KOPT-K1 (cell line): ENCODE measurements around the gene CHMP6.

ENCODE experiments used
- H3K27ac ChIP-seq: fragments of 200-600 bp; sonication (generic); 2 replicates; pipeline ENCODE4 v1.5.1; 2016; ENCODE audit warnings: antibody characterized with exemption, mild to moderate bottlenecking, low read depth, low read length; ENCODE audit not compliant: poor library complexity, severe bottlenecking
- H3K36me3 ChIP-seq: fragments of 200-600 bp; sonication (generic); 2 replicates; pipeline ENCODE4 v1.5.1; 2017; ENCODE audit warnings: antibody characterized with exemption, mild to moderate bottlenecking, low read length, moderate library complexity; ENCODE audit not compliant: insufficient read depth
- H3K9me3 ChIP-seq: fragments of 200-600 bp; sonication (generic); 2 replicates; pipeline ENCODE4 v1.5.1; 2017; ENCODE audit warnings: antibody characterized with exemption, low read length, mild to moderate bottlenecking; ENCODE audit not compliant: insufficient read depth, poor library complexity, severe bottlenecking

Gene CHMP6

DNA sequence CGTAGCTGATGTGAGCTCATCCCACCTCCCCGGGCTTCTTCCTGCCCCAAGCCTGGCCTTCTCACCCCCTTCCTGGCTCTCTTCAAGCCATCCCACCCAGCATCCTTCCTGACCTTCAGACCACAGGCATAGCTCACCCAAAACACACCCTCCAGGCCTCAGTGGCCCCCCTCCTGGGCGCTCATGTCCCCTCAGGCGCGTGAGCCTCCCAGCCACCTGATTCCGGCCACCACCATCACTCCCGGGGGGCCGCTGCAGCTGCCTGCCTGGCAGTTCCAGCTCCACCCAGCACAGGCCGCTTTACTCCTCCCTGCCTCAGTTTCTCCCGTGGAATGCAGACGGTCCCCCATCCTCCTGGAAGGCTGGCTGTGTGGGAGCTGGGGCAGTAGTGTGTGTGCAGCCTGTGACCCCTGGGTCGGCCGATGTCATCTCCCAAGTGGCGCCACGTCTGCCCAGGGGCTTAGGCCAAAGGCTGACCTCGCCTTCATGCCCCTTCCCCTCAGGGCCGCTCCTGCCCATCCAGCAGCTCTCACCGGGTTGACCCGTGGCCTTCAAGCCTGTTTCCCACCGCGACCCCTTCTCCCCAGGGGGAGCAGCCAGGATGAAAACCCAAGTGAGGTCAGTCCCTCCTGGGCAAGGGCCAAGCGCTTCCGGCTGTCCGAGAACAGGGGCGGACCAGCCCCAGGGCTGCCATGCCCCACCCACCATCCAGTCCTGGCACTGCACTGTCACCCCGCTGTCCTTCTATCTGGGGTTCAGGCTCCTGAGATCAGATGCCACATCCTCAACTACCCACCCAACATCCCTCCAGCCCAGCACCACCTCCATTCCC, 11.9 kb upstream of the CHMP6 start:
- no peaks in the 10 kb centered on the region for H3K36me3 ChIP-seq
- H3K27ac ChIP-seq = no peak overlapping the region

DNA sequence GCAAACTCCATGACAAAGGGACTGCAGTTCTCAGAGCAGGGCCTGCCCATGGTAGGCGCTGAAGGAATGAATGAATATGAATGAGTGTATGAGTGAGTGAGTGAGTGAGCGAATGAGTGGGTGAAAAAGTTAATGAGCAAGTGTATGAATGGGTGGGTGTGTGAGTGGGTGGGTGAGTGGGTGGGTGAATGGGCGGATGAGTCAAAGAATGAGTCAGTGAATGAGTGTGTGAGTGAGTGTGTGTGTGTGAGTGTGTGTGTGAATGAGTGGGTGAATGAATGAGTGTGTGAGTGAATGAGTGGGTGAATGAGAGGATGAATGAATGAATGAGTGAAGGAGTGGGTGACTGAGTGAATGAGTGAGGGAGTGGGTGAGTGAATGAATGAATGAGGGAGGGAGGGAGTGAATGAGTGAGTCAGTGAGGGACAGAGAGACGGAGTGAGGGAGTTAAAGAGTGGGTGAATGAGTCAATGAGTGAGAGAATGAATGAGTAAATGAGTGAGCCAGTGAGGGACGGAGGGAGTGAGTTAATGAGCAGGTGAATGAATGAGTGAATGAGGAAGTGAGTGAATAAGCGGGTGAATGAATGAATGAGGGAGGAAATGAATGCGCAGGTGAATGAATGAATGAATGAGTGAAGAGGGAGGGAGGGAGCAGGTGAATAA, 11.1 kb upstream of the CHMP6 start:
- Histone ChIP-seq H3K9me3 (no peaks in the 10 kb centered on the region), H3K36me3 (no peaks in the 10 kb centered on the region), H3K27ac (no peak overlapping the region)

More for the DNA sequence above, 11.9 kb upstream of the CHMP6 start:
- no peaks in the 10 kb centered on the region for H3K9me3 ChIP-seq

- Histone ChIP-seq H3K27ac (no peak overlapping the region), H3K9me3 (no peaks in the 10 kb centered on the region), H3K36me3 (no peaks in the 10 kb centered on the region)
These were observed 10.4 kb upstream of the CHMP6 start for GRCh38 chr17:80981062-80981902.

DNA sequence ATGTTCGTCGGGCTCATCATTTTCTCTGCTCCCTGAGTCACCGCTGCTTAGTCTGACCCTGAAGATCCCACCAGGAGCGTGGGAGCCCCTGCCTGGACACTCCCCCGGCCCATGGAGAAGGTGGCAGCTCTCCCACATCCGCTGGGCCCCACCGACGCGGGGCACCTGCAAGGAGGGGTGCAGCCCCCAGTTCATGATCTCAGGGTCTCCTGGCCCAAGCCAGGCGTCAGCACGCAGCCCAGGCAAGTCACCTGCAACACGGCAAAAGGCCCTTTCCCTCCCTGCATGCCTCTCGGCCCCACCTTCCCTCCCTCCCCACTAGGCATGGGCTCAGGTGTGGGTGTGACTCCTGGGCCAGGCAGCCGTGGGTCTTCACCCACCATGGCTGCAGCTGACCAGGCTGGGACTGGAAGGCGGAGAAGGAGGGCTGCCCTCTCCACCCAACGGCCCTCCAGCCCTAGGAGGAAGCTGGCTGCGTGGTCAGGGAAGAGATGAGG, 9.7 kb upstream of the CHMP6 start:
- no peaks in the 10 kb centered on the region for H3K9me3 ChIP-seq
- H3K36me3 ChIP-seq = no peaks in the 10 kb centered on the region
- H3K27ac ChIP-seq = no peak overlapping the region

- no peaks in the 10 kb centered on the region for H3K9me3 ChIP-seq
- no peaks in the 10 kb centered on the region for H3K36me3 ChIP-seq
- no peak overlapping the region for H3K27ac ChIP-seq
These were observed 9.1 kb upstream of the CHMP6 start for GRCh38 chr17:80982426-80982974.

DNA sequence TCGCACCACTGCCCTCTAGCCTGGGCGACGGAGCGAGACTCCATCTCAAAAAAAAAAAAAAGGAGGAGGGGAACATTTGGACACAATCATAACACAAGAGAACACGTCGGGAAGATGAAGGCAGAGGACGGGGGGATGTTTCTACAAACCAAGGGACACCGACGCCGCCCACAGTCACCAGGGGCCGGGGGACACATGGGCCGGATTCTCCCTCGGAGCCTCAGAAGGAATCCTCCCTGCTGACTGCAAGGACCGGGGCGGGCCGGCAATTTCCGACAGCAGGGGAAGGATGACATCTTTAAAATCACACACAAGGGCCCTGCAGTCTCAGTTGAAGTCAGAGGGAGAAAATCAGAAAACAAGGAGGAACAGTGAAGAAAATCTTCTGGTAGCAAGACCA, 8.1 kb upstream of the CHMP6 start:
- Histone ChIP-seq H3K36me3 (no peaks in the 10 kb centered on the region), H3K27ac (no peak overlapping the region), H3K9me3 (no peaks in the 10 kb centered on the region)

GRCh38 chr17:80984749-80985148, 6.9 kb upstream of the CHMP6 start:
- Histone ChIP-seq H3K36me3 (no peaks in the 10 kb centered on the region), H3K27ac (no peak overlapping the region), H3K9me3 (no peaks in the 10 kb centered on the region)

- Histone ChIP-seq H3K9me3 (no peaks in the 10 kb centered on the region), H3K36me3 (no peaks in the 10 kb centered on the region), H3K27ac (no peak overlapping the region)
These were observed 5.6 kb upstream of the CHMP6 start for GRCh38 chr17:80986046-80986445.

GRCh38 chr17:80986816-80987475, 4.7 kb upstream of the CHMP6 start:
- Histone ChIP-seq H3K9me3 (no peaks in the 10 kb centered on the region), H3K36me3 (no peaks in the 10 kb centered on the region), H3K27ac (no peak overlapping the region)

GRCh38 chr17:80987941-80988461, 3.6 kb upstream of the CHMP6 start:
- Histone ChIP-seq H3K36me3 (no peaks in the 10 kb centered on the region), H3K9me3 (no peaks in the 10 kb centered on the region), H3K27ac (no peak overlapping the region)

GRCh38 chr17:80989586-80989913, 2.1 kb upstream of the CHMP6 start:
- no peak overlapping the region for H3K27ac ChIP-seq
- H3K9me3 ChIP-seq = no peaks in the 10 kb centered on the region
- no peaks in the 10 kb centered on the region for H3K36me3 ChIP-seq

DNA sequence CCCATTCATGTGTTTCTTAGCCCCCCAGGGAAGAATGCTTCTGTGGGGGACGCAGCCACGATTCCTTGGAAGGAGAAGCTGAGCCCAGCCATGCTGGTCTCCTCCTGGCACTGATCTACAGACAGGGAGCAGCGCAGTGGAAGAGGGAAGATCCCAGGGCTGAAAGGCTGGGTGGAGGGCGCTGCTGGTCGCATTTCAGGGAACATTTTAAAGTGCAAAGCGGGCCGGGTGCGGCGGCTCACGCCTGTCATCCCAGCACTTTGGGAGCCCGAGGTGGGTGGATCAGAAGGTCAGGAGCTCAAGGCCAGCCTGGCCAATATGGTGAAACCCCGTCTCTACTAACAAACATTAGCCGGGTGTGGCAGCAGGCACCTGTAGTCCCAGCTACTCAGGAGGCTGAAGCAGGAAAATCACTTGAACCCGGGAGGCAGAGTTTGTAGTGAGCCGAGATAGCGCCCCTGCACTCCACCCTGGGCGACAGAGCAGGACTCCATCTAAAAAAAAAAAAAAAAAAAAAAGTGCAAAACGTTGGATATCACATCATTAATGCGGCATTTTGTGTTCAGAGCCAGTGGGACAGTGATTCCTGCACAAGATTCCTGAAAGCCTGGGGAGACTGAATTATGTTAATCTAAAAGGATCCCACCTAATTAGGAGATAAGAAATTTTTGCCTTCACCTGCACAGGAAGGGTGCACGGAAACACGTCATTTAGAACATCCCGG, 558 bp upstream of the CHMP6 start:
- peaks cover 12% of the 10 kb centered on the region for H3K36me3 ChIP-seq
- H3K27ac ChIP-seq = peak overlapping the region; percentile 66
- no peaks in the 10 kb centered on the region for H3K9me3 ChIP-seq

GRCh38 chr17:80992077-80992947, 671 bp downstream of the CHMP6 start:
- no peaks in the 10 kb centered on the region for H3K9me3 ChIP-seq

More at GRCh38 chr17:80992077-80992947, 671 bp downstream of the CHMP6 start:
- H3K27ac ChIP-seq = peak overlapping the region; percentile 66
- peaks cover 24% of the 10 kb centered on the region for H3K36me3 ChIP-seq
